DOHH2 (cell line): ENCODE measurements around the gene LRP8.

Experiments
- H3F3A ChIP-seq: fragments of 200-600 bp; sonication (generic), shearing (Covaris generic); 2 replicates; pipeline ENCODE4 v1.6.0; 2016; ENCODE audit warnings: antibody characterized with exemption, mild to moderate bottlenecking; ENCODE audit not compliant: control insufficient read depth, insufficient read depth
- H3K27ac ChIP-seq: fragments of 200-600 bp; sonication (generic); 2 replicates; pipeline ENCODE4 v1.5.1; 2014; ENCODE audit warnings: low read depth, mild to moderate bottlenecking, low read length, moderate library complexity
- H3K27me3 ChIP-seq: fragments of 200-600 bp; sonication (generic); 2 replicates; pipeline ENCODE4 v1.6.1; 2014; ENCODE audit warnings: mild to moderate bottlenecking, low read length, mixed read lengths; ENCODE audit not compliant: control insufficient read depth
- H3K36me3 ChIP-seq: fragments of 200-600 bp; sonication (generic); 2 replicates; pipeline ENCODE4 v1.6.1; 2014; ENCODE audit warnings: mild to moderate bottlenecking, low read length, moderate library complexity, mixed read lengths; ENCODE audit not compliant: control insufficient read depth
- H3K4me1 ChIP-seq: fragments of 200-600 bp; sonication (generic); 2 replicates; pipeline ENCODE4 v1.6.1; 2014; ENCODE audit warnings: mild to moderate bottlenecking, low read length, mixed read lengths; ENCODE audit not compliant: control insufficient read depth
- H3K4me2 ChIP-seq: fragments of 200-600 bp; sonication (generic); 2 replicates; pipeline ENCODE4 v1.6.0; 2014; ENCODE audit warnings: mild to moderate bottlenecking, low read length, moderate library complexity
- H3K4me3 ChIP-seq: fragments of 200-600 bp; sonication (generic); 2 replicates; pipeline ENCODE4 v1.5.1; 2014; ENCODE audit warnings: mild to moderate bottlenecking, low read length, mixed read lengths
- H3K79me2 ChIP-seq: fragments of 200-600 bp; sonication (generic); 2 replicates; pipeline ENCODE4 v1.6.1; 2014; ENCODE audit warnings: mild to moderate bottlenecking, low read length, mixed read lengths; ENCODE audit not compliant: control insufficient read depth
- H3K9me2 ChIP-seq: fragments of 200-600 bp; sonication (generic); replicated peaks from 2 replicates; pipeline ENCODE4 v1.6.1; 2014; ENCODE audit warnings: mild to moderate bottlenecking, low read length, mixed read lengths; ENCODE audit not compliant: control insufficient read depth
- H3K9me3 ChIP-seq: fragments of 200-600 bp; sonication (generic); 2 replicates; pipeline ENCODE4 v1.6.1; 2014; ENCODE audit warnings: antibody characterized with exemption, low read length, mixed read lengths; ENCODE audit not compliant: control insufficient read depth, insufficient read depth
- H4K20me1 ChIP-seq: fragments of 200-600 bp; sonication (generic); 2 replicates; pipeline ENCODE4 v1.6.0; 2014; ENCODE audit warnings: low read depth, mild to moderate bottlenecking, antibody characterized with exemption, low read length, moderate library complexity; ENCODE audit not compliant: control insufficient read depth, insufficient read depth
- EZH2phosphoT487 ChIP-seq: fragments of 200-600 bp; sonication (generic); IDR thresholded peaks from 2 replicates; pipeline ENCODE4 v1.6.1; 2017; ENCODE audit warnings: borderline replicate concordance, mild to moderate bottlenecking, antibody characterized with exemption, low read length, moderate library complexity, mixed read lengths
- TF ChIP-seq, protein P1 (sequence below): fragments of 200-600 bp; sonication (generic); IDR thresholded peaks from one replicate; pipeline ENCODE4 v1.5.1; 2014; ENCODE audit warnings: antibody characterized with exemption, mild to moderate bottlenecking, low read depth, low read length; ENCODE audit not compliant: poor library complexity, severe bottlenecking

The LRP8 gene

GRCh38 chr1:53369761-53370160, 41.9 kb upstream of the LRP8 start:
- TF ChIP-seq, protein P1, sequence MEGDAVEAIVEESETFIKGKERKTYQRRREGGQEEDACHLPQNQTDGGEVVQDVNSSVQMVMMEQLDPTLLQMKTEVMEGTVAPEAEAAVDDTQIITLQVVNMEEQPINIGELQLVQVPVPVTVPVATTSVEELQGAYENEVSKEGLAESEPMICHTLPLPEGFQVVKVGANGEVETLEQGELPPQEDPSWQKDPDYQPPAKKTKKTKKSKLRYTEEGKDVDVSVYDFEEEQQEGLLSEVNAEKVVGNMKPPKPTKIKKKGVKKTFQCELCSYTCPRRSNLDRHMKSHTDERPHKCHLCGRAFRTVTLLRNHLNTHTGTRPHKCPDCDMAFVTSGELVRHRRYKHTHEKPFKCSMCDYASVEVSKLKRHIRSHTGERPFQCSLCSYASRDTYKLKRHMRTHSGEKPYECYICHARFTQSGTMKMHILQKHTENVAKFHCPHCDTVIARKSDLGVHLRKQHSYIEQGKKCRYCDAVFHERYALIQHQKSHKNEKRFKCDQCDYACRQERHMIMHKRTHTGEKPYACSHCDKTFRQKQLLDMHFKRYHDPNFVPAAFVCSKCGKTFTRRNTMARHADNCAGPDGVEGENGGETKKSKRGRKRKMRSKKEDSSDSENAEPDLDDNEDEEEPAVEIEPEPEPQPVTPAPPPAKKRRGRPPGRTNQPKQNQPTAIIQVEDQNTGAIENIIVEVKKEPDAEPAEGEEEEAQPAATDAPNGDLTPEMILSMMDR: no peak
- TF ChIP-seq EZH2phosphoT487: no peak
- Histone ChIP-seq H3K4me3 (no peak overlapping the region), H3F3A (no peaks in the 10 kb centered on the region), H4K20me1 (no peaks in the 10 kb centered on the region), H3K27ac (no peak overlapping the region), H3K79me2 (no peaks in the 10 kb centered on the region), H3K9me3 (no peaks in the 10 kb centered on the region), H3K36me3 (no peaks in the 10 kb centered on the region), H3K4me2 (no peak overlapping the region), H3K27me3 (no peaks in the 10 kb centered on the region), H3K9me2 (no peaks in the 10 kb centered on the region), H3K4me1 (peaks cover 12% of the 10 kb centered on the region)

DNA sequence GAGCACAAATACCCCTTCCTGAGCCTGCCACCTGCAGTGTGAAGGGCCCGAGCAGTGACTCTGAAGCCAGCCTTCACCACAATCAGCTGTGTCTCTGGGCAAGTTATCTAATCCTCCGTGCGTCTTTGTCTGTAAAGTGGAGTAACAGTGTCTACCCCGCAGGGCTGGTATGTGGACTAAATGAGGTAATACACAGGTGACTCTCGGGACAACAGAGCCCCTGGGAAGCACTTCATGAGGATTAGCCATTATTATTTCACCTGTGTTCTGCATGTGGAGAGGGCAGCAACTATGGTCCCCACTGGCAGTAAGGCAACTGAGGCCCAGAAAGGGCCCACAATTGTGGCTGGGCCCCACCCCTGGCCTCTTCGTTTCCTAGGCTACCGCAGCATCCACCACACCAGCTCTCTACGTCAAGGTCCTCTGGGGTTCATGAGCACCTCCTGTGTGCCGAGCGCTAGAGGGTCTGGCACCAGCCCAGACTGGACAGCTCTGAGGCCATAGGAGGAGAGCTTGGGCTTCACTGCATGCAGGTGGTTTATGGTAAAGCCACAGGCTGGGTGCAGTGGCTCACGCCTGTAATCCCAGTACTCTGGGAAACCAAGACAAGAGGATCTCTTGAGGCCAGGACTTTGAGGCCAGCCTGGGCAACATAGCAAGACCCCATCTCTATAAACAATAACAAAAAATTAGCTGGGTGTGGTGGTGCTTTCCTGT, 41.3 kb upstream of the LRP8 start:
- Histone ChIP-seq H3K9me2 (no peaks in the 10 kb centered on the region), H3K4me2 (no peak overlapping the region), H3K27me3 (no peaks in the 10 kb centered on the region), H3K79me2 (no peaks in the 10 kb centered on the region), H3K4me1 (peaks cover 12% of the 10 kb centered on the region), H3K4me3 (no peak overlapping the region), H3K36me3 (no peaks in the 10 kb centered on the region), H3K27ac (no peak overlapping the region), H4K20me1 (no peaks in the 10 kb centered on the region), H3K9me3 (no peaks in the 10 kb centered on the region), H3F3A (no peaks in the 10 kb centered on the region)
- TF ChIP-seq EZH2phosphoT487: no peak
- TF ChIP-seq, protein P1: no peak

GRCh38 chr1:53368314-53369033, 40.6 kb upstream of the LRP8 start:
- H3K36me3 ChIP-seq: no peaks in the 10 kb centered on the region
- no peak overlapping the region for H3K27ac ChIP-seq
- no peaks in the 10 kb centered on the region for H3K9me3 ChIP-seq
- H3K79me2 ChIP-seq: no peaks in the 10 kb centered on the region
- H3F3A ChIP-seq: no peaks in the 10 kb centered on the region
- H3K27me3 ChIP-seq: no peaks in the 10 kb centered on the region
- no peaks in the 10 kb centered on the region for H4K20me1 ChIP-seq
- TF ChIP-seq EZH2phosphoT487: no peak
- TF ChIP-seq, protein P1: no peak
- no peak overlapping the region for H3K4me3 ChIP-seq
- H3K4me1 ChIP-seq: peaks cover 12% of the 10 kb centered on the region
- peak overlapping the region; percentile 49 for H3K4me2 ChIP-seq
- no peaks in the 10 kb centered on the region for H3K9me2 ChIP-seq
